ENCODE results near the gene RAP1A. TPM values are rescaled to one million over a fixed set of nuclear protein-coding genes. Genes with fewer than 3 reads are reported as not detected.
A peak's percentile ranks its signal among the peaks of the same experiment; 100 is the strongest.
"Not testable (repeated sequence)": the region's sequence is repeated elsewhere in the genome, so short reads cannot be mapped to it uniquely, and the experiment has no call there.

Gene RAP1A
- total and polyA plus RNA-seq, 11 donors: 52.6 to 134 (median 99.1) TPM

GRCh38 chr1:111631502-111631901 is 11.9 kb downstream of the RAP1A start:
- H3K9me3 ChIP-seq: no peaks in the 10 kb centered on the region
- peaks cover 0 to 9% (median 0%) of the 10 kb centered on the region in 9 donors for H3K36me3 ChIP-seq
- H3K27me3 ChIP-seq: no peaks in the 10 kb centered on the region
- intact Hi-C loops (cut with DNase I): loop anchor here in 1 of 10 donors (10.0 kb wide), 1 partner anchor 63 kb away; no protein-coding TSS in a partner anchor
- ATAC-seq: no peak
- DNase-seq: no peak
- no peak for TF ChIP-seq POLR2A (IDR thresholded peaks at IDR 0.05)
- TF ChIP-seq CTCF (IDR thresholded peaks at IDR 0.05): no peak
- H3K4me1 ChIP-seq: peaks cover 0 to 75% (median 38%) of the 10 kb centered on the region in 12 donors
- H3K27ac ChIP-seq: no peak overlapping the region
- H3K4me3 ChIP-seq: no peak overlapping the region
- 57 to 78% (median 66%) methylated on average over 2 of the region's 2 CpGs for WGBS, 4 donors

GRCh38 chr1:111632771-111633170 is 13.2 kb downstream of the RAP1A start:
- not testable (repeated sequence) for H3K9me3 ChIP-seq, H3K27me3 ChIP-seq, H3K4me3 ChIP-seq, H3K36me3 ChIP-seq, ATAC-seq, H3K27ac ChIP-seq, DNase-seq
- H3K4me1 ChIP-seq: peaks cover 0 to 74% (median 33%) of the 10 kb centered on the region in 12 donors
- intact Hi-C loops (cut with DNase I): loop anchor here in 1 of 10 donors (10.0 kb wide), 1 partner anchor 62 kb away; no protein-coding TSS in a partner anchor
- 93 to 99% (median 97%) methylated on average over 4 of the region's 4 CpGs for WGBS, 4 donors

- Histone ChIP-seq H3K4me1 (peaks cover 0 to 74% (median 30%) of the 10 kb centered on the region in 12 donors), H3K9me3 (no peaks in the 10 kb centered on the region), H3K27ac (no peak overlapping the region), H3K36me3 (peaks cover 0 to 9% (median 0%) of the 10 kb centered on the region in 9 donors), H3K27me3 (no peaks in the 10 kb centered on the region), H3K4me3 (no peak overlapping the region)
- DNase-seq: no peak
- ATAC-seq: no peak
- no peak for TF ChIP-seq POLR2A (IDR thresholded peaks at IDR 0.05)
- TF ChIP-seq CTCF (IDR thresholded peaks at IDR 0.05): no peak
- intact Hi-C loops (cut with DNase I): loop anchor here in 1 of 10 donors (10.0 kb wide), 1 partner anchor 61 kb away; no protein-coding TSS in a partner anchor
- 32 to 45% (median 36%) methylated on average over 1 of the region's 1 CpG for WGBS, 4 donors
Observed at GRCh38 chr1:111633736-111634247, 14.2 kb downstream of the RAP1A start.

GRCh38 chr1:111635324-111636009 is 15.9 kb downstream of the RAP1A start:
- intact Hi-C loops (cut with DNase I): loop anchor here in 1 of 10 donors (10.0 kb wide), 1 partner anchor 59 kb away; no protein-coding TSS in a partner anchor
- no peak for ATAC-seq
- peaks cover 0 to 63% (median 22%) of the 10 kb centered on the region in 12 donors for H3K4me1 ChIP-seq

More at GRCh38 chr1:111635324-111636009, 15.9 kb downstream of the RAP1A start:
- H3K9me3 ChIP-seq: no peaks in the 10 kb centered on the region
- H3K27ac ChIP-seq: peak overlapping the region in 1 of 12 donors; percentile 26
- peaks cover 0 to 9% (median 0%) of the 10 kb centered on the region in 9 donors for H3K36me3 ChIP-seq
- H3K27me3 ChIP-seq: no peaks in the 10 kb centered on the region
- DNase-seq: no peak
- 87 to 90% (median 87%) methylated on average over 2 of the region's 2 CpGs for WGBS, 4 donors
- no peak for TF ChIP-seq POLR2A (IDR thresholded peaks at IDR 0.05)
- TF ChIP-seq CTCF (IDR thresholded peaks at IDR 0.05): no peak
- H3K4me3 ChIP-seq: no peak overlapping the region
